Activated gamma-delta T cell (primary cell): ENCODE results near the gene STUM.

ENCODE experiments used
- DNase-seq: peaks from one replicate; lab custom pipeline; 2025; lab: John Stamatoyannopoulos, UW

The STUM gene

GRCh38 chr1:226640321-226641136 is 92.0 kb downstream of the STUM start:
- DNase-seq: no peak

GRCh38 chr1:226641671-226642231 is 93.2 kb downstream of the STUM start:
- DNase-seq: no peak

- no peak for DNase-seq
Observed at GRCh38 chr1:226642421-226642820, 93.9 kb downstream of the STUM start.

- DNase-seq: no peak
Observed at GRCh38 chr1:226643177-226643576, 94.6 kb downstream of the STUM start.

- DNase-seq: no peak
Observed at GRCh38 chr1:226643611-226644540, 95.3 kb downstream of the STUM start.

GRCh38 chr1:226644541-226645176 is 96.1 kb downstream of the STUM start:
- DNase-seq: no peak

GRCh38 chr1:226645279-226645976 is 96.9 kb downstream of the STUM start:
- DNase-seq: no peak

- DNase-seq: no peak
Observed at GRCh38 chr1:226646026-226646869, 97.7 kb downstream of the STUM start.

GRCh38 chr1:226646870-226647449 is 98.4 kb downstream of the STUM start:
- no peak for DNase-seq

GRCh38 chr1:226647719-226648118 is 99.2 kb downstream of the STUM start:
- no peak for DNase-seq

GRCh38 chr1:226648421-226648820 is 99.9 kb downstream of the STUM start:
- no peak for DNase-seq

- no peak for DNase-seq
Observed at GRCh38 chr1:226649244-226649643, 100.7 kb downstream of the STUM start.

GRCh38 chr1:226649780-226650179 is 101.2 kb downstream of the STUM start:
- DNase-seq: no peak

GRCh38 chr1:226650236-226650841 is 101.8 kb downstream of the STUM start:
- DNase-seq: no peak

GRCh38 chr1:226651041-226651731 is 102.6 kb downstream of the STUM start:
- DNase-seq: no peak

GRCh38 chr1:226651732-226652105 is 103.2 kb downstream of the STUM start:
- DNase-seq: no peak

- no peak for DNase-seq
Observed at GRCh38 chr1:226652613-226653012, 104.0 kb downstream of the STUM start.

- DNase-seq: peak; percentile 33
Observed at GRCh38 chr1:226653311-226653921, 104.9 kb downstream of the STUM start.
